ENCODE results near the gene EIF3F. TPM values are rescaled to one million over a fixed set of nuclear protein-coding genes. Genes with fewer than 3 reads are reported as not detected.

EIF3F gene
- total RNA-seq, 1 donor: 286 TPM

DNA sequence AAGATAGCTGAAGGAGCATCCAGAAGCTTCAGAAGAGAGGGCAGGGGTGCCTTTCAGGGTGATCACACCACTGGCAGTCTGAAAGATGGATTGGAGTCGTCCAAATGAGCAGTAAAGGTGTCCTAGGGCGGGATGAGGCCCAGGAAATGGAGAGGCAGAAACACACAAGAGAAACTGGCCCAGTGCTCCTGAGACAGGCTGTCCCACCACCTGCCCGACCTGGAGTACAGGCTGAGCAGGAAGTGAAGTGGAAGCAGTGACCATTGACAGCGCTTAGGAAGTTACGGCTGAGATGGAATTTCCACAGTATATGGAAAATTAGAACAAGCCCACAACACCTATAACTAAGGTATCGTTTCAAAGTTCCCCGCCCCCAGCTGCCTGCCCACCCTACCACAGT, 16.1 kb downstream of the EIF3F start:
- Histone ChIP-seq H3K9me3 (ENCODE audit: low read depth, low read length) (no peaks in the 10 kb centered on the region), H3K36me3 (ENCODE audit: insufficient read depth, low read length) (peaks cover 7% of the 10 kb centered on the region), H3K4me2 (ENCODE audit: insufficient read depth, low read length) (no peak overlapping the region), H3K4me3 (ENCODE audit: insufficient read depth, low read length) (no peak overlapping the region), H3K4me1 (ENCODE audit: insufficient read depth, low read length) (no peaks in the 10 kb centered on the region), H3K79me2 (ENCODE audit: insufficient read depth, low read length) (no peaks in the 10 kb centered on the region), H4K20me1 (ENCODE audit: insufficient read depth, low read length) (no peaks in the 10 kb centered on the region), H3K27ac (ENCODE audit: low read depth, low read length) (no peak overlapping the region), H3K27me3 (ENCODE audit: insufficient read depth, low read length) (no peaks in the 10 kb centered on the region), H2AFZ (ENCODE audit: low read length) (no peak overlapping the region)
- DNase-seq (ENCODE audit: insufficient read length, low spot score, missing footprints): no peak
- TF ChIP-seq, protein P1, sequence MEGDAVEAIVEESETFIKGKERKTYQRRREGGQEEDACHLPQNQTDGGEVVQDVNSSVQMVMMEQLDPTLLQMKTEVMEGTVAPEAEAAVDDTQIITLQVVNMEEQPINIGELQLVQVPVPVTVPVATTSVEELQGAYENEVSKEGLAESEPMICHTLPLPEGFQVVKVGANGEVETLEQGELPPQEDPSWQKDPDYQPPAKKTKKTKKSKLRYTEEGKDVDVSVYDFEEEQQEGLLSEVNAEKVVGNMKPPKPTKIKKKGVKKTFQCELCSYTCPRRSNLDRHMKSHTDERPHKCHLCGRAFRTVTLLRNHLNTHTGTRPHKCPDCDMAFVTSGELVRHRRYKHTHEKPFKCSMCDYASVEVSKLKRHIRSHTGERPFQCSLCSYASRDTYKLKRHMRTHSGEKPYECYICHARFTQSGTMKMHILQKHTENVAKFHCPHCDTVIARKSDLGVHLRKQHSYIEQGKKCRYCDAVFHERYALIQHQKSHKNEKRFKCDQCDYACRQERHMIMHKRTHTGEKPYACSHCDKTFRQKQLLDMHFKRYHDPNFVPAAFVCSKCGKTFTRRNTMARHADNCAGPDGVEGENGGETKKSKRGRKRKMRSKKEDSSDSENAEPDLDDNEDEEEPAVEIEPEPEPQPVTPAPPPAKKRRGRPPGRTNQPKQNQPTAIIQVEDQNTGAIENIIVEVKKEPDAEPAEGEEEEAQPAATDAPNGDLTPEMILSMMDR (IDR thresholded peaks at IDR 0.05; ENCODE audit: extremely low read depth, low read depth, low read length): no peak

- Histone ChIP-seq H3K27me3 (ENCODE audit: insufficient read depth, low read length) (no peaks in the 10 kb centered on the region), H3K27ac (ENCODE audit: low read depth, low read length) (no peak overlapping the region), H3K36me3 (ENCODE audit: insufficient read depth, low read length) (peaks cover 5% of the 10 kb centered on the region), H3K79me2 (ENCODE audit: insufficient read depth, low read length) (no peaks in the 10 kb centered on the region), H3K4me1 (ENCODE audit: insufficient read depth, low read length) (no peaks in the 10 kb centered on the region), H3K4me3 (ENCODE audit: insufficient read depth, low read length) (no peak overlapping the region), H3K9me3 (ENCODE audit: low read depth, low read length) (no peaks in the 10 kb centered on the region), H2AFZ (ENCODE audit: low read length) (no peak overlapping the region), H4K20me1 (ENCODE audit: insufficient read depth, low read length) (no peaks in the 10 kb centered on the region), H3K4me2 (ENCODE audit: insufficient read depth, low read length) (no peak overlapping the region)
- no peak for DNase-seq (ENCODE audit: insufficient read length, low spot score, missing footprints)
- TF ChIP-seq, protein P1 (IDR thresholded peaks at IDR 0.05; ENCODE audit: extremely low read depth, low read depth, low read length): no peak
Observed at GRCh38 chr11:8004008-8004407, 16.9 kb downstream of the EIF3F start.

- DNase-seq (ENCODE audit: insufficient read length, low spot score, missing footprints): no peak
- no peak overlapping the region for H3K4me3 ChIP-seq (ENCODE audit: insufficient read depth, low read length)
- no peaks in the 10 kb centered on the region for H4K20me1 ChIP-seq (ENCODE audit: insufficient read depth, low read length)
- no peaks in the 10 kb centered on the region for H3K79me2 ChIP-seq (ENCODE audit: insufficient read depth, low read length)
- no peaks in the 10 kb centered on the region for H3K36me3 ChIP-seq (ENCODE audit: insufficient read depth, low read length)
- no peak overlapping the region for H2AFZ ChIP-seq (ENCODE audit: low read length)
- H3K27me3 ChIP-seq (ENCODE audit: insufficient read depth, low read length): no peaks in the 10 kb centered on the region
- H3K4me1 ChIP-seq (ENCODE audit: insufficient read depth, low read length): no peaks in the 10 kb centered on the region
- no peak overlapping the region for H3K4me2 ChIP-seq (ENCODE audit: insufficient read depth, low read length)
- no peak overlapping the region for H3K27ac ChIP-seq (ENCODE audit: low read depth, low read length)
- TF ChIP-seq, protein P1 (IDR thresholded peaks at IDR 0.05; ENCODE audit: extremely low read depth, low read depth, low read length): no peak
- no peaks in the 10 kb centered on the region for H3K9me3 ChIP-seq (ENCODE audit: low read depth, low read length)
Observed at GRCh38 chr11:8005556-8005955, 18.4 kb downstream of the EIF3F start.

GRCh38 chr11:8006349-8006977, 19.3 kb downstream of the EIF3F start:
- DNase-seq (ENCODE audit: insufficient read length, low spot score, missing footprints): peak; percentile 91
- Histone ChIP-seq H3K4me1 (ENCODE audit: insufficient read depth, low read length) (peaks cover 2% of the 10 kb centered on the region), H3K79me2 (ENCODE audit: insufficient read depth, low read length) (no peaks in the 10 kb centered on the region), H3K9me3 (ENCODE audit: low read depth, low read length) (no peaks in the 10 kb centered on the region), H3K36me3 (ENCODE audit: insufficient read depth, low read length) (no peaks in the 10 kb centered on the region), H3K27ac (ENCODE audit: low read depth, low read length) (no peak overlapping the region), H4K20me1 (ENCODE audit: insufficient read depth, low read length) (no peaks in the 10 kb centered on the region), H3K4me3 (ENCODE audit: insufficient read depth, low read length) (no peak overlapping the region), H3K27me3 (ENCODE audit: insufficient read depth, low read length) (no peaks in the 10 kb centered on the region), H3K4me2 (ENCODE audit: insufficient read depth, low read length) (no peak overlapping the region), H2AFZ (ENCODE audit: low read length) (no peak overlapping the region)
- TF ChIP-seq, protein P1 (IDR thresholded peaks at IDR 0.05; ENCODE audit: extremely low read depth, low read depth, low read length): peak; percentile 98

Measured in osteoblast (primary cell).